ENCODE data around the gene FAM53C.
A peak's percentile ranks its signal among the peaks of the same experiment; 100 is the strongest.
"Not testable (repeated sequence)": the region's sequence is repeated elsewhere in the genome, so short reads cannot be mapped to it uniquely, and the experiment has no call there.

FAM53C gene

DNA sequence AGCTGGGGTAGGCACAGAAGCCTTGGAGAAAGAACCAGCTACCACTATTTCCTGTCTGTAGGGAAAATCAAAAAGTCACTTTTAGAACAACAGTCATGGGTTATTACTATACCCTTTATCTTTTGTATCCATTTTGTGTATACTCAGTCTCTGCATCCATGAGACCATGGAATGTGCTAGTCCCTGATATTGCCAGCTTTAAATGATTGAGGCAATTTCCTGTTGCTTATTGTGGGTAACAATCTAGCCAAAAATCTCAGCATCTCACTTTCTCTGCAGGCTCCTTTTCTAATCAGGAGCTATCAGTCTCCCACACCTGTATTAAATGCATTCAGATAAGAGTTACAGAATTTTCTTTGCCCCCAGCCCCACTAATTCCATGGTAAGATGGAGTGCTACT, 13.5 kb downstream of the FAM53C start:
- no peak for DNase-seq

DNA sequence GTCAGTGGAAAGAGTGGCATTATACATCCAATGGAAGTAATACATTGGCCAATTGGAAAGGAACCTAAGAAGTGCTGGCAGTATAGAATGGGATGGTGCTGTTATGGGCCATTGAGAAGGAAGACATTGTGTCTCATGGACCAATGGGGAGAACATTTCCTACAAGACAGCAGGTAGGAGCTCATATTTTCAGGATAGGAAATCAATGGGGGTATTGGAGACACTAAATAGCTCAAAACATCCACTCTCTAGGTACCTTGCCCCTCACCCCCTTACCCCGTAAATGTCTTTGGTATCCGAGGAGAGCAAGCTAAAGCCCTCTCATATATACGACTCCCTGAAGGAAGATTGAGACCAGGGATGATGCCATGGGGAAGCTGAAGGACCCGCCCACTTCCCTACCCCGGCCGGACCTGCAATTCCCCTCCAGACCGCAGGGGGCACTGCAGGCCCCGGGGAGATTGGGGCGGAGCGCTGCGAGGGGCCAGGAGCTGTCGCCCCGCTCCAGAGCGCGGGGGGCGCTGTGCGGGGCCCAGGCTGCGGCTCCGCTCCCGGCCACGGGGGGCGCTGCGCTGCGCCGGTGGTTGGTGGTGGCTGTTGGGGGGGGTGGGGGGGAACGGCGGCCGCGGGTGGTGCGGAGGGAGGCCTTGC, 14.1 kb downstream of the FAM53C start, which contains the start of gene KDM3B:
TSS of gene KDM3B (plus strand) at position 615 of the 651 bp plus-strand sequence. CDS start 111 bp downstream, outside the sequence.
- DNase-seq, result peak; percentile 91 to 95 (median 95)

DNA sequence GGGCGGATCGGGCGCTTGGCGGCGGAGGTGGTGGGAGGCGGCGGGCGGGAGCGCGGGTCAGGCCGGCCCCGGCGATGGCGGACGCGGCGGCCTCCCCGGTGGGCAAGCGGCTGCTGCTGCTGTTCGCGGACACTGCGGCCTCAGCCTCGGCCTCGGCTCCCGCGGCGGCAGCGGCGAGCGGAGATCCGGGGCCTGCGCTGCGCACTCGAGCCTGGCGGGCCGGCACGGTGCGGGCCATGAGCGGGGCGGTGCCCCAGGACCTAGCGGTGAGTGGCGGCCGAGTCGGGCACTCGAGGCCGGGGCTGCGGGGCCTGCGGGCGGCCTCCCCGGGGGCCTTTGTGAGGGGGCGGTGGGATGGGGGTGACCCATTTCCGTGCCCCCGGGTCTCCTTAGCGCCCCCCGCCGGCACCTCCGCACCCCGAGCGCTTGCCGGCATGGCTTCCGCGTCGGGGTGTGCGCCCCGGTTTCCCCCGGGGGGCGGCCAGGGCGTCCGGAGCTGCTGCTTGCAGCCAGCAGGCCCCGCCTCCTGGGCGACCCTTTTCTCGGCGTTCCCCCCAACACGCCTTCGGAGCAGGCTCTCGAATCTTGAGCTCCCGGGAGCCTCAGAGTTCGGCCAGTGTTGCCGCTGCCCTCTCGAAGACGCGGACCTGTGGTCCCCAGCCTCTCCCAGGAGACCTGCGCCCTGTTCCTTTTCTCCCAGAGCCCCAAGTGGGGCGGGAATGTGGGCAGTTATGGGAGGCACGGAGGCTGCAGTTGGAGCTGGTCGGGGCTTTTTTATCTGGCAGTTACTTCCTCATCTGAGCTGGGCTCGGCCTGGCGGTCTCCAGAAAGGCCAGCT, 14.9 kb downstream of the FAM53C start:
- peak; percentile 88 to 91 (median 89) for DNase-seq

- DNase-seq, result peak in 2 of 3 donors; percentile 7 to 24
Measured at GRCh38 chr5:138353560-138354080, 15.6 kb downstream of the FAM53C start.

DNA sequence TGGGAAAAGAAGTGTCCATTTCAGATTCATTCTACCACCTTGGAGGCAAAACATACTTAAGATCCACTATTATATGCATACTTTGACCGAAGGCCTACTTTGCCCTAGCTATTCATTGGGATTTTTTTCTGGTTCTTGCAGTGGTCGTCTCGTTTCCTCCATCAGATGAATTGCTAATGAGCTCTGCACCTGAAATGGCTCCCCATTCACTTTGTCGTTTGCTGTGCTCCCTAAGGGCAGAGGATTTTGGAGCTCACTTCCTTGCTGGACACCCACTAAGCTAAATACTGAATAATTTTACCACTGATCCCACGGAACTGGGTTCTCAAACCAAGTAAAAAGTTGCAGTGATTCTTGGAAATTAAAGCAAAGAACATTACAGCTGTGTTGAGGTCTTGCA, 16.3 kb downstream of the FAM53C start:
- no peak for DNase-seq

GRCh38 chr5:138354926-138355378, 16.9 kb downstream of the FAM53C start:
- peak; percentile 75 to 89 (median 80) for DNase-seq

DNA sequence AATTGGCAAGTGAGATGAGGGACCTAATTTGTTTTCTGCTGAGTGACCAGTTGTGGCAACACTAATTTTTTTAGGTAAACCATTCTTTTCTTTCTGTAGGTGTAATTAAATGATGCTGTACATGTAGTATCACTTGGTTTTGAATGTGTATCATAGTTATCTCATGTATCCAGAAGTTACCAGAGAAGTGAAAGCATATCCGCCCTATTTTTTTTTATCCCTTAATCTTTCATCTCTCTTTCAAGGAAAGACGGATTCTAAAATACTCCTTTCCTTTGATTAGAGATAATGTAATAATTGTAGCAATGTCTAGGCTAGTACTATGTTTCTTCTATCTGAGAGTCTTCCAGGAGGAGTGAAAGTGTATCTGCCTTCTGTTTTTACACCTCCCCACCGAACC, 21.6 kb downstream of the FAM53C start:
- DNase-seq, result no peak

- DNase-seq, result no peak
Measured at GRCh38 chr5:138360941-138361452, 22.9 kb downstream of the FAM53C start.

DNA sequence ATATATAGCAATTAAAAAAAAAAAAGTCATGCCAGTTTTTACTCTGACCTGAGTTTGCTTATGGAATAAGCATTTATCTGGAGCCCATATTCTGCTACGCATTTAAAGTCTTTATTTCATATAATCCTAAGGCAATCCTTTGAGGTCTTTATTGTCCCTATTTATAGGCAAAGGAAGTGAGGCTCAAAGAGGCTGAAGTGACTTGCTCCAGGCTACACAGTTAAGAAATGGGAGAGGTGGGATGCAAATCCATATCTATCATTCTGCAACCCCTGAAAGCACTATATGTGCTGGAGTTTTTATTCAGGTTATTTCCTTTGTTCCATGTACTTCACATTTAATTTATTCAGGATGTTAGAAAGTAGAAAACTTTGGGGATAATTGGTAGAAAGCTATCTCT, 26.5 kb downstream of the FAM53C start:
- no peak for DNase-seq

- no peak for DNase-seq
Measured at GRCh38 chr5:138366632-138367382, 28.7 kb downstream of the FAM53C start.

GRCh38 chr5:138369261-138369660, 31.2 kb downstream of the FAM53C start:
- DNase-seq, result peak; percentile 57 to 81 (median 79)

- peak; percentile 68 to 94 (median 91) for DNase-seq
Measured at GRCh38 chr5:138369706-138370105, 31.6 kb downstream of the FAM53C start.

DNA sequence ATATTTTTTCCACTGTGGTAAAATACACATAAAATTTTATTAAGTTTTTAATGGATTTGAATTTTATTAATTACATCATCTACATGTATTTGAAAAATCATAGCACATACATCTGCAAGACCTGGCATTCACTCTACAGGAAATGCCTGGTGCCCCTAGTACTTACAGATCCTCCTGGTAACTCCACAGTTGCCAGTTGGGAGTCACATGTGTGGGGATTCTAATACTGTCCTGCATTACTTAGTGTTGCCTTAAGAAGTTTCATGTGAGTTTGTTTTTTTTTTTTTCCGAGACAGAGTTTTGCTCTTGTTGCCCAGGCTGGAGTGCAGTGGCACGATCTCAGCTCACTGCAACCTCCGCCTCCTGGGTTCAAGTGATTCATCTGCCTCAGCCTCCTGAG, 32.5 kb downstream of the FAM53C start:
- DNase-seq, result peak; percentile 44 to 51 (median 51)

GRCh38 chr5:138371454-138371853, 33.4 kb downstream of the FAM53C start:
- no peak for DNase-seq

DNA sequence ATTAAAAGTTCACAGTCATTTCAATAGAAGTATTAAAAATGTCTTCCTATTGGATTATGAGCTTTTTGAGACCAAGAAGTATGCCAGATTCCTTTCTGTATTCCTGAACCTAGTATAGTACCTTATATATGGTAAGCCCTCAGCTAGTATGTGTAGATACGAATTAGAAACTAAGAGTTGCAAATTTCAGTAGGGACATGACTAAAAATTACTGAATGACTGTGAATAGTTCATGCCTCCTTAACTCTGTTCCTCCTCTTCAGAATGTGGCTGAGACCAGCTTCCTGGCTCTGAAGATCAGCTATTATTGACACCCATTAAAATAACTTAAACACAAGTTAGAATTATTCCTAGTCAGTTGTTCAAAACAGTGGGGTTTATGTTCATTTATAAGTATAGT, 34.2 kb downstream of the FAM53C start:
- DNase-seq, result no peak

GRCh38 chr5:138372653-138373052, 34.6 kb downstream of the FAM53C start:
- DNase-seq, result no peak

DNA sequence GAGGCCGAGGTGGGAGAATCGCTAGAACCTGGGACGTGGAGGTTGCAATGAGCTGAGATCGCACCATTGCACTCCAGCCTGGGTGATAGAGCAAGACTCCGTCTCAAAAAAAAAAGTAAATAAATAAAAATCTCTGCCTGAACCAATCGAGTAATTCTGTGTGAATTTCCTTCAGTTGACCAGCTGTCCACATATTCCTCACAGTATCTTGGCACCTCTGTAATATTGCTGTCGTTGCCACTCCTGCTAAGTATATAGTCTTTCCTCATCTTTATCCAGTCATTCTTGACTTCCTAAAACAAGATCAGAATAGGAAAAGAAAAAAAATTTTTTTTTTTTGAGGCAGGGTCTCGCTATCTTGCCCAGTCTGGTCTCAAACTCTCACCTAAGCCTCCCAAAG, 44.3 kb downstream of the FAM53C start:
- DNase-seq, result no peak

- no peak for DNase-seq
Measured at GRCh38 chr5:138385660-138386059, 47.6 kb downstream of the FAM53C start.

- no peak for DNase-seq
Measured at GRCh38 chr5:138386290-138386689, 48.2 kb downstream of the FAM53C start.

GRCh38 chr5:138389332-138389731, 51.3 kb downstream of the FAM53C start:
- DNase-seq, result no peak

DNA sequence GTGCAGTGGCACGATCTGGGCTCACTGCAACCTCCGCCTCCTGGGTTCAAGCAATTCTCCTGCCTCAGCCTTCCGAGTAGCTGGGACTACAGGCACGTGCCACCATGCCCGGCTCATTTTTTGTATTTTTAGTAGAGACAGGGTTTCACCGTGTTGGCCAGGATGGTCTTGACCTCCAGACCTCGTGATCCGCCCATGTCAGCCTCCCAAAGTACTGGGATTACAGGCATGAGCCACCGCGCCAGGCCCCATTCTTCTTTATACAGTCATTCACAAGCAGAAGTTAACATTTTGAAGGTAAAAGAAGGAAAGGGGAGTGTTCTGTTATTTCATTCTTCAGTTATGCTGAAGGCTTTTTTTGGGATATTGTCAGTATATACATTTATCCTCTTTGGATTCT, 51.8 kb downstream of the FAM53C start:
- not testable (repeated sequence) for DNase-seq

GRCh38 chr5:138391859-138392386, 53.9 kb downstream of the FAM53C start:
- no peak for DNase-seq
